ENCODE measurements around the gene BRIX1. TPM values are rescaled to one million over a fixed set of nuclear protein-coding genes. Genes with fewer than 3 reads are reported as not detected.

BRIX1 gene
- total and polyA plus RNA-seq, 2 donors (not counting 3 experiments of a cell fraction or from before 2014, with no cell fraction given): 14.0 to 28.4 TPM

DNA sequence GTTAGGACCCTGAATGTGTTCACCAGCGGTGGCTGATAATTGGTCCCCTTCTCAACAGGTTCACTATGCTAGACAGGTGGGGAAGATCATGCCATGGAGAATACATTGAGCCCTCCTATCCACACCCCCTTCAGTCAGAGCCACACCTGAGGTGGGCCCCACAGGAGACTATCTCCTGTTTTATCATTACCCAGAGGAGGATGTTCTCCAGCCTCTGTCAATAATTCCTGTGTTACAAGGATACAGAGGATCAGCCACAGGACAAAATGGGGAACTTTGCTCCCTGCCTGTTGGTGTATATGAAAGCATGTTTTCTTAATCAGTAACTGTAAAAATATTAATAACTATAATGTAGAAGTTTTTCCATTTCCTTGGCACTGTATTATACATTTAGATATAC is 26.1 kb upstream of the BRIX1 start:
- Histone ChIP-seq H2AFZ (ENCODE audit: low read depth, low read length) (no peak overlapping the region), H4K20me1 (replicated peaks; ENCODE audit: control insufficient read depth, extremely low read depth, insufficient read depth, low read length) (no peaks in the 10 kb centered on the region), H3K9me1 (replicated peaks; ENCODE audit: control insufficient read depth, extremely low read depth, insufficient read depth, low read length) (no peaks in the 10 kb centered on the region), H3K4me1 (ENCODE audit: control insufficient read depth, extremely low read depth, insufficient read depth, low read length) (no peaks in the 10 kb centered on the region), H3K9me3 (replicated peaks; ENCODE audit: control insufficient read depth, insufficient read depth, low read length) (no peaks in the 10 kb centered on the region), H3K27ac (ENCODE audit: insufficient read depth, low read depth, low read length) (no peak overlapping the region), H3K4me3 (replicated peaks in 1 of 3; ENCODE audit: insufficient read depth in 1 of 3, low read depth in 1 of 3, low read length in 3 of 3) (no peak overlapping the region), H3K27me3 (ENCODE audit: control insufficient read depth in 2 of 2, insufficient read depth in 2 of 2, low read length in 2 of 2) (peaks cover 2 to 6% of the 10 kb centered on the region in 2 experiments), H3K4me2 (ENCODE audit: insufficient read depth, low read length) (no peak overlapping the region), H3K9ac (replicated peaks; ENCODE audit: extremely low read depth, insufficient read depth, low read length) (no peak overlapping the region), H3K36me3 (ENCODE audit: control insufficient read depth in 2 of 2, extremely low read depth in 1 of 2, insufficient read depth in 2 of 2, low read length in 2 of 2) (no peaks in the 10 kb centered on the region), H3K79me2 (ENCODE audit: control insufficient read depth, insufficient read depth, low read length) (no peaks in the 10 kb centered on the region)
- ChIA-PET CTCF (no interaction called here), POLR2A (no interaction called here)
- FAIRE-seq: no peak
- dilution Hi-C loops (cut with MboI; ENCODE audit: extremely low pct_ligation_motif_present, low sequenced_read_pairs): no loop called here
- no peak for TF ChIP-seq POLR2A (IDR thresholded peaks at IDR 0.05; ENCODE audit: low read depth, low read length)
- TF ChIP-seq MYC (IDR thresholded peaks at IDR 0.05; ENCODE audit: low read depth, low read length): no peak
- TF ChIP-seq FOS (IDR thresholded peaks at IDR 0.05; ENCODE audit: borderline replicate concordance, insufficient read depth, low read length): no peak
- TF ChIP-seq EZH2 (IDR thresholded peaks at IDR 0.05; ENCODE audit: borderline replicate concordance, low read depth, low read length, severe bottlenecking): no peak
- TF ChIP-seq, protein P1, sequence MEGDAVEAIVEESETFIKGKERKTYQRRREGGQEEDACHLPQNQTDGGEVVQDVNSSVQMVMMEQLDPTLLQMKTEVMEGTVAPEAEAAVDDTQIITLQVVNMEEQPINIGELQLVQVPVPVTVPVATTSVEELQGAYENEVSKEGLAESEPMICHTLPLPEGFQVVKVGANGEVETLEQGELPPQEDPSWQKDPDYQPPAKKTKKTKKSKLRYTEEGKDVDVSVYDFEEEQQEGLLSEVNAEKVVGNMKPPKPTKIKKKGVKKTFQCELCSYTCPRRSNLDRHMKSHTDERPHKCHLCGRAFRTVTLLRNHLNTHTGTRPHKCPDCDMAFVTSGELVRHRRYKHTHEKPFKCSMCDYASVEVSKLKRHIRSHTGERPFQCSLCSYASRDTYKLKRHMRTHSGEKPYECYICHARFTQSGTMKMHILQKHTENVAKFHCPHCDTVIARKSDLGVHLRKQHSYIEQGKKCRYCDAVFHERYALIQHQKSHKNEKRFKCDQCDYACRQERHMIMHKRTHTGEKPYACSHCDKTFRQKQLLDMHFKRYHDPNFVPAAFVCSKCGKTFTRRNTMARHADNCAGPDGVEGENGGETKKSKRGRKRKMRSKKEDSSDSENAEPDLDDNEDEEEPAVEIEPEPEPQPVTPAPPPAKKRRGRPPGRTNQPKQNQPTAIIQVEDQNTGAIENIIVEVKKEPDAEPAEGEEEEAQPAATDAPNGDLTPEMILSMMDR (IDR thresholded peaks at IDR 0.05; ENCODE audit: extremely low read depth in 1 of 2, insufficient read depth in 1 of 2, low read depth in 1 of 2, low read length in 2 of 2): no peak
- no TSS peak for BruUV-seq (replicated peaks)
- no peak for DNase-seq (ENCODE audit: low read depth, low spot score)
- intact Hi-C loops (cut with micrococcal nuclease): no loop called here

DNA sequence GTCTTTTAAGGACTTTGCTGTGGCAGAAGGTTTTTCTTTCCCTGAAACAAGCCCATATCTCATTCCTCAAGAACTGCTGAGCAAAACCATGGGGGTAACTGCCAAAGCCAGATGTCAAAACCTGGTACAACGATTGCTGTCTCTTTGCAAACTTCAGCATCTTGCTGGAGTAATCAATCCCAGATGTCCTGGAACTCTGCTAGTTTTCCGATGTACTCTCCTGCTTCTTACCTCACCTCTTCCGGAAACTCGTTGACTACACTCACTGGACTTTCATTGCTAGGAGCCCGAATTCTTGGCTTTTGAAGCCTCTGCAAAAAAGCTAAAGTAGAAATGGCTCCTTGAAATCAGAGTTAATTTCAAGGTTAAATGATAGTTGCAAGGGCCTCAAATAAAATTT is 23.5 kb upstream of the BRIX1 start:
- Histone ChIP-seq H3K27me3 (ENCODE audit: control insufficient read depth in 2 of 2, insufficient read depth in 2 of 2, low read length in 2 of 2) (peaks cover 2 to 4% of the 10 kb centered on the region in 2 experiments), H3K4me3 (replicated peaks in 1 of 3; ENCODE audit: insufficient read depth in 1 of 3, low read depth in 1 of 3, low read length in 3 of 3) (no peak overlapping the region), H3K9me1 (replicated peaks; ENCODE audit: control insufficient read depth, extremely low read depth, insufficient read depth, low read length) (no peaks in the 10 kb centered on the region), H3K27ac (ENCODE audit: insufficient read depth, low read depth, low read length) (no peak overlapping the region), H3K4me2 (ENCODE audit: insufficient read depth, low read length) (no peak overlapping the region), H2AFZ (ENCODE audit: low read depth, low read length) (no peak overlapping the region), H4K20me1 (replicated peaks; ENCODE audit: control insufficient read depth, extremely low read depth, insufficient read depth, low read length) (no peaks in the 10 kb centered on the region), H3K9ac (replicated peaks; ENCODE audit: extremely low read depth, insufficient read depth, low read length) (no peak overlapping the region), H3K9me3 (replicated peaks; ENCODE audit: control insufficient read depth, insufficient read depth, low read length) (no peaks in the 10 kb centered on the region), H3K4me1 (ENCODE audit: control insufficient read depth, extremely low read depth, insufficient read depth, low read length) (no peaks in the 10 kb centered on the region), H3K36me3 (ENCODE audit: control insufficient read depth in 2 of 2, extremely low read depth in 1 of 2, insufficient read depth in 2 of 2, low read length in 2 of 2) (no peaks in the 10 kb centered on the region), H3K79me2 (ENCODE audit: control insufficient read depth, insufficient read depth, low read length) (no peaks in the 10 kb centered on the region)
- DNase-seq (ENCODE audit: low read depth, low spot score) (no peak), FAIRE-seq (no peak)
- POLR2A ChIA-PET: no interaction called here
- TF ChIP-seq GATA2 (IDR thresholded peaks at IDR 0.05; ENCODE audit: insufficient read depth, insufficient read length, low read depth, low read length): no peak
- TF ChIP-seq, protein P2, sequence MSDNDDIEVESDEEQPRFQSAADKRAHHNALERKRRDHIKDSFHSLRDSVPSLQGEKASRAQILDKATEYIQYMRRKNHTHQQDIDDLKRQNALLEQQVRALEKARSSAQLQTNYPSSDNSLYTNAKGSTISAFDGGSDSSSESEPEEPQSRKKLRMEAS (IDR thresholded peaks at IDR 0.05; ENCODE audit: insufficient read depth, insufficient read length): no peak
- CTCF ChIA-PET: no interaction called here
- no TSS peak for BruUV-seq (replicated peaks)
- intact Hi-C loops (cut with micrococcal nuclease) (no loop called here), dilution Hi-C loops (cut with MboI; ENCODE audit: extremely low pct_ligation_motif_present, low sequenced_read_pairs) (no loop called here)
